WTC11 (cell line): ENCODE results near the gene HIVEP2. TPM values are rescaled to one million over a fixed set of nuclear protein-coding genes. Genes with fewer than 3 reads are reported as not detected.

ENCODE experiments used
- ATAC-seq: fragments of 200-7000 bp; cut with Tn5 transposase; 2 replicates; pipeline ENCODE4 v1.10.0; 2021; ENCODE audit warnings: mild to moderate bottlenecking, moderate library complexity
- CTCF ChIA-PET: fragments of 300-600 bp; sonication (Branson Sonifier 250); formaldehyde crosslinking; loops from one replicate; lab custom pipeline; 2021; ENCODE audit warnings: antibody characterized with exemption; lab: Charles Lee
- POLR2A ChIA-PET: fragments of 350-600 bp; sonication (Branson Sonifier 250); formaldehyde crosslinking; loops from one replicate; lab custom pipeline; 2021; ENCODE audit warnings: antibody characterized with exemption; lab: Charles Lee
- DNase-seq: peaks from one replicate; pipeline ENCODE4 v3.0.0; 2021; ENCODE audit warnings: low spot score
- H3K27ac Mint-ChIP-seq: 2 replicates; pipeline ENCODE4 v1.8.0; 2021; ENCODE audit warnings: mixed read lengths
- H3K27me3 Mint-ChIP-seq: 2 replicates; pipeline ENCODE4 v1.8.0; 2021; ENCODE audit warnings: low read depth, mild to moderate bottlenecking, moderate library complexity, mixed read lengths
- H3K36me3 Mint-ChIP-seq: 2 replicates; pipeline ENCODE4 v1.8.0; 2021; ENCODE audit warnings: mixed read lengths
- H3K4me1 Mint-ChIP-seq: 2 replicates; pipeline ENCODE4 v1.8.0; 2022; ENCODE audit warnings: mixed read lengths
- H3K4me3 Mint-ChIP-seq: 2 replicates; pipeline ENCODE4 v1.8.0; 2021; ENCODE audit warnings: mild to moderate bottlenecking, moderate library complexity, mixed read lengths
- H3K9me3 Mint-ChIP-seq: 2 replicates; pipeline ENCODE4 v1.8.0; 2021; ENCODE audit warnings: mixed read lengths
- ARID4B ChIP-seq: sonication (generic); formaldehyde crosslinking; IDR thresholded peaks from 2 replicates; pipeline ENCODE4 v1.8.0; 2023; ENCODE audit warnings: missing genetic modification reagents, mild to moderate bottlenecking, borderline replicate concordance
- ATF3 ChIP-seq: sonication (generic); formaldehyde crosslinking; conservative IDR thresholded peaks from 2 replicates; pipeline ENCODE4 v1.8.1; 2022; ENCODE audit warnings: mild to moderate bottlenecking, missing genetic modification reagents
- CBFB ChIP-seq: sonication (generic); formaldehyde crosslinking; IDR thresholded peaks from 2 replicates; pipeline ENCODE4 v1.8.1; 2022; ENCODE audit warnings: mild to moderate bottlenecking, low read depth, missing genetic modification reagents
- CREB1 ChIP-seq: sonication (generic); formaldehyde crosslinking; IDR thresholded peaks from 2 replicates; pipeline ENCODE4 v1.8.0; 2023; ENCODE audit warnings: mild to moderate bottlenecking, missing genetic modification reagents
- ERG ChIP-seq: fragments of 250-450 bp; sonication (Bioruptor Pico); IDR thresholded peaks from 2 replicates; pipeline ENCODE4 v1.8.0; 2021; ENCODE audit warnings: mild to moderate bottlenecking
- FOXK1 ChIP-seq: sonication (generic); formaldehyde crosslinking; IDR thresholded peaks from 2 replicates; pipeline ENCODE4 v1.8.0; 2022; ENCODE audit warnings: mild to moderate bottlenecking, moderate library complexity, missing genetic modification reagents
- MLX ChIP-seq: sonication (generic); formaldehyde crosslinking; IDR thresholded peaks from 2 replicates; pipeline ENCODE4 v1.8.1; 2023; ENCODE audit warnings: mild to moderate bottlenecking, missing genetic modification reagents, moderate library complexity
- MXD4 ChIP-seq: fragments of 250-450 bp; sonication (Bioruptor Pico); IDR thresholded peaks from 2 replicates; pipeline ENCODE4 v1.8.0; 2021; ENCODE audit warnings: mild to moderate bottlenecking, moderate library complexity, borderline replicate concordance
- MYBL2 ChIP-seq: sonication (generic); formaldehyde crosslinking; IDR thresholded peaks from 2 replicates; pipeline ENCODE4 v1.8.1; 2023; ENCODE audit warnings: mild to moderate bottlenecking, moderate library complexity, missing genetic modification reagents
- NFE2L1 ChIP-seq: sonication (generic); formaldehyde crosslinking; IDR thresholded peaks from 2 replicates; pipeline ENCODE4 v1.8.1; 2023; ENCODE audit warnings: missing genetic modification reagents
- NFYB ChIP-seq: sonication (generic); formaldehyde crosslinking; conservative IDR thresholded peaks from 2 replicates; pipeline ENCODE4 v1.8.0; 2022; ENCODE audit warnings: low read depth, missing genetic modification reagents
- OVOL2 ChIP-seq: fragments of 250-450 bp; sonication (Bioruptor Pico); IDR thresholded peaks from 2 replicates; pipeline ENCODE4 v1.9.0; 2021; ENCODE audit warnings: mild to moderate bottlenecking, borderline replicate concordance
- PREB ChIP-seq: sonication (generic); formaldehyde crosslinking; IDR thresholded peaks from 2 replicates; pipeline ENCODE4 v1.8.1; 2022; ENCODE audit warnings: mild to moderate bottlenecking, missing genetic modification reagents, moderate library complexity, borderline replicate concordance
- SP1 ChIP-seq: sonication (generic); formaldehyde crosslinking; conservative IDR thresholded peaks from 2 replicates; pipeline ENCODE4 v1.8.1; 2022; ENCODE audit warnings: missing genetic modification reagents
- ZNF121 ChIP-seq: sonication (generic); formaldehyde crosslinking; IDR thresholded peaks from 2 replicates; pipeline ENCODE4 v1.8.0; 2023; ENCODE audit warnings: missing genetic modification reagents
- ZNF263 ChIP-seq: sonication (generic); formaldehyde crosslinking; IDR thresholded peaks from 2 replicates; pipeline ENCODE4 v1.8.1; 2022; ENCODE audit warnings: low read depth, mild to moderate bottlenecking, moderate library complexity, missing genetic modification reagents
- ZNF396 ChIP-seq: fragments of 250-450 bp; sonication (Bioruptor Pico); IDR thresholded peaks from 2 replicates; pipeline ENCODE4 v1.8.0; 2021; ENCODE audit warnings: mild to moderate bottlenecking, moderate library complexity, borderline replicate concordance
- total RNA-seq: library from RNA; stranded (reverse); gene quantifications from 3 replicates; pipeline ENCODE4 v1.2.3, GENCODE V29; 2021
- TF ChIP-seq, protein P1 (sequence below): sonication (generic); formaldehyde crosslinking; IDR thresholded peaks from 2 replicates; pipeline ENCODE4 v1.8.0; 2022; ENCODE audit warnings: mild to moderate bottlenecking, missing genetic modification reagents
- TF ChIP-seq, protein P2 (sequence below): sonication (generic); formaldehyde crosslinking; IDR thresholded peaks from 2 replicates; pipeline ENCODE4 v1.8.1; 2022; ENCODE audit warnings: low read depth, mild to moderate bottlenecking, moderate library complexity, missing genetic modification reagents, borderline replicate concordance
- TF ChIP-seq, protein P3 (sequence below): sonication (generic); formaldehyde crosslinking; IDR thresholded peaks from 2 replicates; pipeline ENCODE4 v1.8.1; 2022; ENCODE audit warnings: missing genetic modification reagents, borderline replicate concordance

Gene HIVEP2
- total RNA-seq, 1 experiment from 2014 or later: 11.5 TPM

GRCh38 chr6:142945446-142946180 is 637 bp upstream of the HIVEP2 start (continued):
- peak; percentile 99 for TF ChIP-seq ZNF263 (CRISPR knock-in tag)
- no peak for TF ChIP-seq SP1
- no peak for TF ChIP-seq ERG (CRISPR knock-in tag)
- no peak for TF ChIP-seq ZNF396
- peak; percentile 22; the same call in 1 of the 2 replicates for TF ChIP-seq ARID4B (CRISPR knock-in tag)
- no peak for TF ChIP-seq OVOL2 (CRISPR knock-in tag)
- no peak for TF ChIP-seq CBFB (CRISPR knock-in tag)
- TF ChIP-seq MXD4 (CRISPR knock-in tag): no peak
- TF ChIP-seq CREB1 (CRISPR knock-in tag): no peak
- TF ChIP-seq MLX (CRISPR knock-in tag): no peak

DNA sequence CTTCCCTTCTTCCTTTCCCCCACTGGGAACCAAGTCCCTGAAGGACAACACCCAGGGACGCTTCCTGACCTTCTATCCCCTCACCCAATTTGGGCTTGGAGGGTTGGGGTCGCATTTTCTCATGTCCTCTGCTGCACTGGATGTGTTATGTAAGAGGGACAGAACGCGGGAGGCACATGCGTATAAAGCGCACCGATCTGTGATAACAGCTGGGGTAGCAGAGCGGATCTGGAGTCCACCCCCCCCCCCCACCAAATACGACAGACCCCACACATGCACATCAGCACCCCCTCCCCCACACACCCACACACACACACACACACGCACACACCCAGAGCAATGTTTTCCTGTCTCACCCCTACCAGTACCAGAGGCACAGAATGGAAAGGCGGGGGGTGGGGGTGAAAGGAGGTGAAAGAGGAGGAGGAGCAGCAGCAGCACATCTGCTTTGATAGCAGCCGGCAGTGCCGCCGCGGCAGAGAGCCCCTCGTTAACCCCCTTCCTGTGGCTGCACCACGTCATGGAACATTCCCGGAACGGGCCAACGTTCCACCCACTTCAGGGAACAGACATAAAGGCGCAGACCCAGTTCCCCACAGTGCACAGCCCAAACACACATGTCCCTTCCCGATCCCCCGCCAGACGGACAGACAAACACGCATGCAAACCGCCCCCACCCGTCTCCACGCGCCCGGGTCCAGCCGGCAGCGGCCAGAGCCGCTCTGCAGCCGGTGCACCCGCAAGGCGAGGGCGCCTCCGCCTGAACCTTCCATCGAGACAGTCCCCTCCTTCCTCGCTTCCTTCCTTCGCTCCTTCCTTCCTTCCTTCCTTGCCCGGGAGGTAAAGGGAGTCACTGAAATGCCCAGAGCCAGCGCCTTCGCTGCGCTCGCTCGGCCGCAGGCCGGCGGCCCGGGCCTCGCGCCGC is 590 bp downstream of the HIVEP2 start:
- no peaks in the 10 kb centered on the region for H3K36me3 Mint-ChIP-seq
- no peaks in the 10 kb centered on the region for H3K9me3 Mint-ChIP-seq
- POLR2A ChIA-PET: interaction anchor here (0.6 to 1.0 kb wide), 3 partner anchors 17 to 687 kb away, joined by 3 to 6 read pairs (median 3); no protein-coding TSS in a partner anchor
- ATAC-seq (peak; percentile 9), DNase-seq (peak; percentile 77)
- peak overlapping the region; percentile 98 for H3K4me3 Mint-ChIP-seq
- peaks cover 10% of the 10 kb centered on the region for H3K27me3 Mint-ChIP-seq
- CTCF ChIA-PET: no interaction called here
- H3K4me1 Mint-ChIP-seq: peaks cover 55% of the 10 kb centered on the region
- H3K27ac Mint-ChIP-seq: peak overlapping the region; percentile 100
- TF ChIP-seq, protein P1, sequence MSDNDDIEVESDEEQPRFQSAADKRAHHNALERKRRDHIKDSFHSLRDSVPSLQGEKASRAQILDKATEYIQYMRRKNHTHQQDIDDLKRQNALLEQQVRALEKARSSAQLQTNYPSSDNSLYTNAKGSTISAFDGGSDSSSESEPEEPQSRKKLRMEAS: peak; percentile 29; the same call in 1 of the 2 replicates
- TF ChIP-seq NFE2L1 (CRISPR knock-in tag) (no peak), NFYB (CRISPR knock-in tag) (no peak), PREB (CRISPR knock-in tag) (no peak), ATF3 (no peak), FOXK1 (CRISPR knock-in tag) (0 out of 2 replicates have a peak, but pooled peaks have one; percentile 13), ZNF121 (CRISPR knock-in tag) (peak; percentile 77), MYBL2 (no peak), OVOL2 (CRISPR knock-in tag) (no peak)
- TF ChIP-seq, protein P2, sequence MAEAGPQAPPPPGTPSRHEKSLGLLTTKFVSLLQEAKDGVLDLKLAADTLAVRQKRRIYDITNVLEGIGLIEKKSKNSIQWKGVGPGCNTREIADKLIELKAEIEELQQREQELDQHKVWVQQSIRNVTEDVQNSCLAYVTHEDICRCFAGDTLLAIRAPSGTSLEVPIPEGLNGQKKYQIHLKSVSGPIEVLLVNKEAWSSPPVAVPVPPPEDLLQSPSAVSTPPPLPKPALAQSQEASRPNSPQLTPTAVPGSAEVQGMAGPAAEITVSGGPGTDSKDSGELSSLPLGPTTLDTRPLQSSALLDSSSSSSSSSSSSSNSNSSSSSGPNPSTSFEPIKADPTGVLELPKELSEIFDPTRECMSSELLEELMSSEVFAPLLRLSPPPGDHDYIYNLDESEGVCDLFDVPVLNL (CRISPR knock-in tag): no peak
- TF ChIP-seq, protein P3, sequence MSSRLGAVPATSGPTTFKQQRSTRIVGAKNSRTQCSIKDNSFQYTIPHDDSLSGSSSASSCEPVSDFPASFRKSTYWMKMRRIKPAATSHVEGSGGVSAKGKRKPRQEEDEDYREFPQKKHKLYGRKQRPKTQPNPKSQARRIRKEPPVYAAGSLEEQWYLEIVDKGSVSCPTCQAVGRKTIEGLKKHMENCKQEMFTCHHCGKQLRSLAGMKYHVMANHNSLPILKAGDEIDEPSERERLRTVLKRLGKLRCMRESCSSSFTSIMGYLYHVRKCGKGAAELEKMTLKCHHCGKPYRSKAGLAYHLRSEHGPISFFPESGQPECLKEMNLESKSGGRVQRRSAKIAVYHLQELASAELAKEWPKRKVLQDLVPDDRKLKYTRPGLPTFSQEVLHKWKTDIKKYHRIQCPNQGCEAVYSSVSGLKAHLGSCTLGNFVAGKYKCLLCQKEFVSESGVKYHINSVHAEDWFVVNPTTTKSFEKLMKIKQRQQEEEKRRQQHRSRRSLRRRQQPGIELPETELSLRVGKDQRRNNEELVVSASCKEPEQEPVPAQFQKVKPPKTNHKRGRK (CRISPR knock-in tag): no peak
- TF ChIP-seq, all 79 proteins: peak for 3
